Uterus (tissue), 2 donors: Measurements from ENCODE around the gene RAD51B.

Experiments used
- CTCF ChIP-seq, 4 experiments: fragments of 200-600 bp in 2 of 4; fragments of 450-650 bp in 2 of 4; sonication (generic) in 2 of 4; IDR thresholded peaks; one replicate each; pipeline ENCODE4 v1.5.1; 2016 to 2019; ENCODE audit warnings: antibody characterized with exemption in 4 of 4, mild to moderate bottlenecking in 2 of 4, moderate library complexity in 1 of 4
- POLR2A ChIP-seq, 2 donors: fragments of 450-650 bp; IDR thresholded peaks; one replicate each; pipeline ENCODE4 v1.6.1; 2016; ENCODE audit warnings: antibody characterized with exemption in 2 of 2, mild to moderate bottlenecking in 1 of 2, moderate library complexity in 1 of 2

GRCh38 chr14:68461086-68461485, 641.5 kb downstream of the RAD51B start:
- TF ChIP-seq CTCF (IDR thresholded peaks at IDR 0.05) (no peak), POLR2A (IDR thresholded peaks at IDR 0.05) (no peak)
